Fibroblast of the conjunctiva (primary cell): ENCODE measurements around the gene TSEN15.

Experiments used
- DNase-seq: peaks from one replicate; pipeline ENCODE4 v3.0.0-alpha.2; 2010; ENCODE audit warnings: low read depth

TSEN15 gene

GRCh38 chr1:184051485-184052193 is at the start of gene TSEN15:
TSEN15 (plus strand) TSS chr1:184051730; CDS start chr1:184051756, 26 bp downstream.
- DNase-seq = peak; percentile 75

- no peak for DNase-seq
Measured at GRCh38 chr1:184002071-184002470, 49.5 kb upstream of the TSEN15 start.

GRCh38 chr1:184004935-184005334 is 46.6 kb upstream of the TSEN15 start:
- no peak for DNase-seq

GRCh38 chr1:184005506-184005905 is 46.0 kb upstream of the TSEN15 start:
- DNase-seq = no peak

DNA sequence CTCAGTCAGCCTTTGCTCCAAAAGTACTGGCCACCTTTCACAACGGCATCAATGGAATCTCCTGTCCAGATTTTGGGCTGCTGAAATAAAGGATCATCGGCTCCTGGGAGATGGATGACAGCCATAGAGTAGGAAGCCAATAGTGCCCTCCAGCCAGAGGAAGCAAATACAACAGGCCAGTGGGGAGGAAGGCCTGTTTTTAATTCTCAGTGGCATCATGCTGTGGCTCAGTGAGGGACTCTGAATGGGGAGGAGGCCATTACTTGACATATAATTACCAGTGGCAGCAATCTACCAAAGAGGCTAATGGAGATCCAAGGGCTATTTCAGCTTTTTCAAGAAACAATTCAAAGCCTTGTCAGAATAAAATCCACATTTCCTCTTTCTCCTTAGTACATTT is 40.7 kb upstream of the TSEN15 start:
- no peak for DNase-seq

GRCh38 chr1:184012187-184012586 is 39.3 kb upstream of the TSEN15 start:
- DNase-seq = no peak

DNA sequence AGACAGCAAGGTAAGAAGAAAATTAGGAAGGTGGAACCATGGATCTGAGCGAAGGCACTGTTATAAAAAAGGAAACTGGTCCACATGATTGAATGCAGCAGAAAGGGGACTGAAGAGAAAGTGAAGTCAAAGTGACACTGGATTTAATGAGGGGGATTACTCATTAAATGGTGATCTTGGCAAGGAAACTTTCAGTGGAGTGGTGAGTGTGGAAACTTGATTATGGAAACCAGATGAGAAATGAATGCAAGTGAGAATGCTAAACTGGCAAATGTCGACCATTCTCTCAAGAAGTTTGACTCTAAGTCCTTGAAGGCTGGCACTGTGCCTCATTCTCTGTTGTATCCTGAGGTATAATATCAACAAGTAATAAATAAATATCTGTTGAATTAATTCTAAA is 37.3 kb upstream of the TSEN15 start:
- DNase-seq = no peak

DNA sequence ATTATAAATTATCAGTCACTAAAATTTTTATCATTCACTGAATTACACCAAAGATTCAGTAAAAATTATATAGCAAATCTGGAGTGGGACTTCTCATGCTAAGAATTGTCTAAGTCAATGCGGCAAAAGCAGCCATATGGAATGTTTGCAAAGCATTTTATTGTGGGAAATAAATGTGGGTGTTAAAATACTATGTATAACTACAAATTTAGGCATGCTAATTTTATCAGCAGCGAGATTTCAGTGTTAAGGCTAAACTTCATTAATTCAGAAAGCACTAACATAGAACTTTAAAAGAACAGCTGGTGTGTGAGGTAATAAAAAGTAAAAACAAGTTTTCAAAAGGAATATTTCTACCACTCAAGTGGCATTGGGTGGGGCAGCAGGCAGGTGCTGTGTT is 35.4 kb upstream of the TSEN15 start:
- DNase-seq = no peak

DNA sequence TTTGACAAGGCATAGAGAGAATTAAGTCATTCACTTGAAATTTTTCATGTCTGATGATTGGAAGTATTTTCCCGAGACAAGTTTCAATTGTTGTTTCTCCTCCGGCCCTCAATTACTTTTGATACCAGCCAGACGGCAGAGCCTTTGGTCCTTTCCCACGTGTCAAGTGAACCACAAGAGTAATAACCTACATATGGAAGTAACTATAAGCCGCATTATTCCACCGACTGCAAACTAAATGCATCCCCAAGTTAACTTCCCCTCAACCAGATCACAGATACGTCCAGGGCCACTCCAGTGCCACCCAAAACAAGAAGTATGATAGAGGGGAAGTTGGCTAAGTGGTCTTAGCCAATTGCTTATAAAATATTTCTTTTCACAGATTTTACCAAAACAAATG is 34.2 kb upstream of the TSEN15 start:
- no peak for DNase-seq

DNA sequence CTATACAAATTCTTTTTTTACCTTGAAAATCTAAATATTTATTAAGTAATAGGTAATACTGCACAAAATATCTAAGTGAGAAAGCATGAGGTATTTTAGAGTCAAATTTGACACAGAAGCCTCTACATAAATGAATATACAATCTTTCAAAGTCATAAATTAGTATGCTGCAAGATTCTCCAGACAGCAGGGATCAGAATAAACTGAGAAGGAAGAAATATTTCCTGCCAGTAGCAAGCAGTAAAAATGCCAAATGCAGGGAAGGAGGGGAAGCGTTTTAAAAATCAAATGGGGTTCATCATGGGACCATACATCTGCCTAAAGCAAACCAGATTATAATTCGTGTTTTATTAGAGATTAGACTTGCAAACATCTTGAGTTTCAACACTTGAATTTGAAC is 32.9 kb upstream of the TSEN15 start:
- DNase-seq = no peak

DNA sequence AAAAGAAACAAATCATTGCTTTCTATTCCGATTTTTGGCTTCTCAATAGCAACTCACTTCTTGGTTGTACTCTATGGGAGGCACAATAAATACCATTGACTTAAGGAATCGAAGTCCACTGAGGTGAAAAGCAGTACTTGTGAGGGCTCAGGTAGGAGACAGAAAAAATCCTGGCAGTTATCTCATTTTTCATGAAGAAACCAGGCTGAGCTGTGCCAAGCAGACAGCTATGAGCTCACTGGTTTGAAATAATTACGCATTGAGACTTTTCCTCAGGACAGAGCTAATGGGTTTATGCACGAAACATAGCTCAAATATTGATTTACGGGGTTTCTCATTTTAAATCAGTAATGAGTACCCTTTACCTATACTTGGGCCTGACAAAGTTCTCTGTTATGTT is 32.5 kb upstream of the TSEN15 start:
- DNase-seq = no peak

GRCh38 chr1:184019506-184019905 is 32.0 kb upstream of the TSEN15 start:
- DNase-seq = no peak

DNA sequence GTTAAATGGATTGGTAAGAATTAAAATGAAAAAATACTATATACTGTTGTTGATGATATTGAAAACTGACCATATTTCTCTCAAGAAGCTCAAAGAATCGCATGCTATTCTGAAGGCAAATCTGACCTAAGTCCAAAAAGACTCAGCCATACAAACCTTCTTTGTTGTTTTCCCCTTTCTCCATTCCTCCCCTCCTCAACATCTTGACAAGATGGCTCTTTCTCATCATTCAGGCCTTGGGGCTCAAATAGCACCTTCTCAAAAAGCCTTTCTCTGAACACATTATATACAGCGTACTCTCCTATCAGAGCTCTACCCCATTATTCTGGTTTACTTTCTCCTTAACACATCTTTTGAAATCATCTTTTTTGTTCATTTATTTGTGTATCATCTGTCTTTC is 31.2 kb upstream of the TSEN15 start:
- DNase-seq = no peak

DNA sequence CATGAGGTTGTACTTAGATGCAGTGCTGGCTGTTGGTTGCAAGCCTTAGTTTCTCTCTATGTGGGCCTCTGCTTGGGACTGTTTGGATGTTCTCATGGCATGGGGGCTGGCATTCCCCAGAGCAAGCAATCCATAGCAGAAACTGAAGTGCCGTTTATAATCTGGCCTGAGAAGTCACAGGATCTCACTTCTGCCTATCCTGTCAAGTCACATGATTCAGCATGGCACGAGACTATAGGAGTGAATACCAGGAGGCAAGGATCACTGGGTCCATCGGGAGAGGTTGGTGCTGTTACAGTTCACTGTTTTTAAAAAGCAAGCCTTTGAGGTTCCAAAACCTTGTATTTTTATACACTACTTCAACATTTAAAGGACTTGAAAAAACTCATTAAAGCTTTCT is 30.7 kb upstream of the TSEN15 start:
- no peak for DNase-seq

DNA sequence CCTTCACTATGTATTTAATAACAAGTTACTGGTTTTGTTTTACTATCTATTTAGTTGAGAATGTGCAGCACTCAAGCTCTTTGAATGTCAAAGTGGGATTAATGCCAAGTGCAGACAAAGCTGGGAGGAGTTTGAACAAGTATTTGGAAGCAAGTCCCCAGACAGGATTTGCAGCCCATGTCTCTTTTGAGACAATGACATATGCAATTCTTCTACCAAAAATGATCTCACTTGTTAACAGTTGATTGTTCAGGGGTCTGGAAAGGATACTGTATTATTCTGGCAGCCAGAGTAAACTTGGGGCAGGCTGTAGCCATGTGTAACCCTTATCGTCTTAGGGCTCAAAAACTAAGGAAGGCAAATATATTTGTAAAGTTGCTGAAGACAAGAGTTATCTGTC is 29.8 kb upstream of the TSEN15 start:
- no peak for DNase-seq

DNA sequence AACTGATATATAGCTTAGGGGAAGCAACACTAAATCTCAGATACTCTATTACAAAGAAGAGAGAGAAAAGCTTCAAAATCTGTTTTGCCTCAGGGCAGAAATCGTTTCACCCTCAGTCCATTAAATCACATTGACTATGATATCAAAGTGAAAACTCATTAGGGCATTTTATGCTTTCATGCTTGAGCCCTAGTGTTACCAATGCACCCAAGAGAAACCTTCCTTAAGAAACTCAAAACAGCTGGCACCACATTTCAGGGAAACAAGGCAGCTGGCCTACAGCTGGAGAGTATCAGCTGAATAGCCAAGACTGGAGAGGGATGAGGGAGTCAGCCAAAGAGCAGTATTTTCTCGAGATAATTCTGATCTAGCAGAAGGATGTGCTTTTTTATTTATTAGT is 28.9 kb upstream of the TSEN15 start:
- DNase-seq = peak; percentile 29

GRCh38 chr1:184023171-184023570 is 28.4 kb upstream of the TSEN15 start:
- DNase-seq = no peak

DNA sequence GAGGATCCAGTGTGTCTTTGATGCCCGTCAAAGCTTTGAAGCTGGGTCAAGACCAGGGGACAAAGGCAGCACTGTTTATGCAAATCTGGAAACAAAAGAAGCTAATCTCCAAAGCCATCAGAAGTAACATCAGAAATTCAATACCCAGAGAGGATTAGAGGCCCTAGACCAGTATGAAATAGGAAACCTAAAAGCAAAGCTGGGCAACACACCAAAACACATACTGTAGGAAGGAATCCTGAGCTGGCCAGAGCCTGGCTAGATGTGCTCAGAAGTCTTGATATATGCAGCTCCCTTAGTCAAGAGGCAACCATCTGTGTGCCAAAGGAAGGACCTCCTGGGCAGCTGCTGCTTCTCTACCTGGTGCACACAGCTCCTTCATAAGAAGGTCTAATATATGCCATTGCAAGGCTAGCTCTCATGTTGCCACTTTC is 26.3 kb upstream of the TSEN15 start:
- peak; percentile 90 for DNase-seq

- DNase-seq = no peak
Measured at GRCh38 chr1:184027826-184028695, 23.5 kb upstream of the TSEN15 start.

DNA sequence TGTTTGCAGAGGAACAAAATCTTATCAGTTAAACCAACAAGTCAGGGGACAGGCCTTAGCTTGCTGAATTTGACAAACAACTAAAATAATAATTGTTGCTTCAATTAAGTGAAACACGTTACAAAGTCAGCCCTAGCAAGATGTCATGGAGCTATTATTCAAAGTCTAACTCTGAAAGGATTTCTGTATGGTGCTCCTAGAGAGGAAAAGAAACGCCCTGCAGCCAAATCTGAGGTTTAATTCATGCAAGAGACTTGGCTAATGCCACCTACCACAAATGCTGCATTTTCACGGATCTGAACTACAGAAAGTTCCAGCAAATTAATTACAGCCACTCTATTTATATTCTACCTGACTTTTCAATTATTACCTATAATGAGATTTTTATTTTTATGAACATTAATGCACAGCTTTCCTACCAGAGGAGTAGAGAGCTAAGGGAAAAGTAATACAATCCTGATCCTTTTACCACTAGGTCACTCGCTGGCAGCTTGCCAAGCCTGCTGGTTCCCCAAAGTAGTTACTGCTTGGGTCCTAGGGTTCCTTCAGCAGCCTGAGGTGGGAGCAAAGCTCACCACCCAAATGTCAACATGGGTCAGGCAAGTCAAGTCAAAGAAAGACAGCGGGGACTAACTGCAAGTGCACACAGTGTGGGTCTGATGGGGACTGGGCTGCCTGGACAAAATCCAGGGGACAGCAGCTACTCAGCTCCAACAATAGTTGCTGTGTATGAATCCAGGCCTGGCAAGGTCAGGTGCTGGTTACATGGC is 22.5 kb upstream of the TSEN15 start:
- DNase-seq = no peak

DNA sequence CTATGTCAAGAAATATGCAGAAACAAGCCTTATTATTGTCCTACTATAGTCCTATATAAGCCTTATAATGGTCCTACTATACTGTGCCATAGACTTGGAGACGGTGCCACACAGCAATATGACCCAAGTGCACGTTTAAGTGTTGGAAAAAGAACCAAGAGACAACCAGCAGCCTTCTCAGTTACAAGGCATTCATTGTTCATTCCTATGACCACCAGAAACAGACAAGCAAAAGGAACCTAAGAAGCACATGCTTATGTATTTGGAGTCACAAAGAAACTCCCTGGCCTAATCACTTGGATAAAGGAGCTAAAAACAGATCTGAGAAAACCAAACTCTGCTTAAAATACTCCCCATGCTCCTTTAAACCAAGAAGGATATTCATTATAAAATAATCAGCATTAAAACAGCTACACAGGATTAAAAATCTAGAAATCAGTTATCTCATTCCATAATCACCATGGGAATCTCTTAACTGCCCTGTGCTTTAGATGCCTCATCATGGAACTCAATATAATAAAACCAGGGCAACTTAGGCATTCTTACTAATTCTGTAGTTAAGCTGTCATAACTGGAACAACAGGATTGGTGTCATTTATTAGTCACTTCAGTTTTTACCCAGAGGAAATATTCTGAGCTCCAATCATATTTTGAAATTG is 21.0 kb upstream of the TSEN15 start:
- DNase-seq = no peak

DNA sequence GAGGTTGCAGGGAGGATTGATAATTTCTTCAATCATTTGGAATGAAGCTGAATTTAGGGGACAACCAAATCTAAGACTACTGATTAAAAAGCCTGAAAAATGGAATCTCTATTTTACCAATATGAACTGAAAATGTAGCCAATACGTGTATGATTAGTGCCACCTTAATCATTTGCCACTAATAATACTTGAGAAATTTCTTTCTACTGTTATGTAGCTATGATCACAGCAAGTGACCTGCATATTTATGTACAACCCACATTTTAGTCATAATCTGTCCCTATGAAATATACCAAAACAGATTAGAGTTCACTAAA is 20.5 kb upstream of the TSEN15 start:
- no peak for DNase-seq
